Measurements from ENCODE around the gene EPHA2.

DNA sequence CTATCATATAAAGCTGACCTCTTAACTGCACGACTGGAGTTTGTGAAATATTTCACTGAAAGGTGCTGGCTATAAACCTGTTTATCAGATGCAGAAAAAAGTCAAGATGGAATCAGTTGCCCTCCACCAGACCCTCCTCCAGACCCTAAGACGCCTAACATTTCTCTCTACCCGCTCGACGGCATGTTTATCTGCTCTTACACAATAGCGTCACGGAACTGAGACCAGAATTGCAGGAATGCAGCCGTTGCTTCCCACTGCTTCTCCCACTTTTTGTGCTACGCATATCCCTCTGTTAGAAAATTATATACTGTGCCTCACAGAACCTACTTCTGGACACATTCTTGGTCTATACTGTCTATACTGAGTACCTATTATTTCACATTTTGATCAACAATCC is 54.2 kb downstream of the EPHA2 start:
- TF ChIP-seq, protein P1, sequence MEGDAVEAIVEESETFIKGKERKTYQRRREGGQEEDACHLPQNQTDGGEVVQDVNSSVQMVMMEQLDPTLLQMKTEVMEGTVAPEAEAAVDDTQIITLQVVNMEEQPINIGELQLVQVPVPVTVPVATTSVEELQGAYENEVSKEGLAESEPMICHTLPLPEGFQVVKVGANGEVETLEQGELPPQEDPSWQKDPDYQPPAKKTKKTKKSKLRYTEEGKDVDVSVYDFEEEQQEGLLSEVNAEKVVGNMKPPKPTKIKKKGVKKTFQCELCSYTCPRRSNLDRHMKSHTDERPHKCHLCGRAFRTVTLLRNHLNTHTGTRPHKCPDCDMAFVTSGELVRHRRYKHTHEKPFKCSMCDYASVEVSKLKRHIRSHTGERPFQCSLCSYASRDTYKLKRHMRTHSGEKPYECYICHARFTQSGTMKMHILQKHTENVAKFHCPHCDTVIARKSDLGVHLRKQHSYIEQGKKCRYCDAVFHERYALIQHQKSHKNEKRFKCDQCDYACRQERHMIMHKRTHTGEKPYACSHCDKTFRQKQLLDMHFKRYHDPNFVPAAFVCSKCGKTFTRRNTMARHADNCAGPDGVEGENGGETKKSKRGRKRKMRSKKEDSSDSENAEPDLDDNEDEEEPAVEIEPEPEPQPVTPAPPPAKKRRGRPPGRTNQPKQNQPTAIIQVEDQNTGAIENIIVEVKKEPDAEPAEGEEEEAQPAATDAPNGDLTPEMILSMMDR (IDR thresholded peaks at IDR 0.05; ENCODE audit: insufficient read depth, low read length, poor library complexity, severe bottlenecking) = no peak
- TF ChIP-seq EZH2phosphoT487 (conservative IDR thresholded peaks at IDR 0.05; ENCODE audit: low read length) = no peak
